Fibroblast of peridontal ligament (primary cell): ENCODE data around the gene CFAP45.

Source experiments
- DNase-seq: peaks from one replicate; pipeline ENCODE4 v3.0.0-alpha.2; 2010; ENCODE audit errors: extremely low read depth

CFAP45 gene

GRCh38 chr1:159853417-159854115 lies 46.4 kb downstream of the CFAP45 start:
- DNase-seq, result peak; percentile 38

GRCh38 chr1:159851407-159851806 lies 48.6 kb downstream of the CFAP45 start:
- DNase-seq, result no peak

GRCh38 chr1:159849626-159850366 lies 50.2 kb downstream of the CFAP45 start:
- no peak for DNase-seq

- DNase-seq, result no peak
Measured at GRCh38 chr1:159848326-159848725, 51.6 kb downstream of the CFAP45 start.

GRCh38 chr1:159847231-159847630 lies 52.7 kb downstream of the CFAP45 start:
- DNase-seq, result no peak

- no peak for DNase-seq
Measured at GRCh38 chr1:159845751-159846629, 54.0 kb downstream of the CFAP45 start.

GRCh38 chr1:159843459-159843858 lies 56.5 kb downstream of the CFAP45 start:
- DNase-seq, result no peak

- no peak for DNase-seq
Measured at GRCh38 chr1:159841749-159842148, 58.2 kb downstream of the CFAP45 start.

GRCh38 chr1:159839116-159839849 lies 60.7 kb downstream of the CFAP45 start:
- DNase-seq, result no peak

- DNase-seq, result no peak
Measured at GRCh38 chr1:159838715-159839114, 61.2 kb downstream of the CFAP45 start.

GRCh38 chr1:159835862-159836525 lies 64.0 kb downstream of the CFAP45 start:
- DNase-seq, result no peak

GRCh38 chr1:159835356-159835755 lies 64.6 kb downstream of the CFAP45 start:
- DNase-seq, result no peak

- no peak for DNase-seq
Measured at GRCh38 chr1:159832309-159832708, 67.7 kb downstream of the CFAP45 start.

GRCh38 chr1:159831412-159832141 lies 68.4 kb downstream of the CFAP45 start:
- DNase-seq, result no peak

GRCh38 chr1:159830722-159831121 lies 69.2 kb downstream of the CFAP45 start:
- DNase-seq, result no peak

GRCh38 chr1:159829822-159830465 lies 70.0 kb downstream of the CFAP45 start:
- DNase-seq, result peak; percentile 62

- no peak for DNase-seq
Measured at GRCh38 chr1:159829273-159829634, 70.7 kb downstream of the CFAP45 start.

GRCh38 chr1:159828581-159829272 lies 71.2 kb downstream of the CFAP45 start:
- no peak for DNase-seq

GRCh38 chr1:159828176-159828575 lies 71.8 kb downstream of the CFAP45 start:
- no peak for DNase-seq
